Stomach (tissue), 4 donors: Measurements from ENCODE around the gene SLC25A33.

Source experiments
- POLR2A ChIP-seq, 4 donors: fragments of 450-650 bp; IDR thresholded peaks; one replicate each; pipeline ENCODE4 v1.6.1; 2016; ENCODE audit warnings: antibody characterized with exemption in 4 of 4, control low read depth in 2 of 4, mild to moderate bottlenecking in 1 of 4, moderate library complexity in 1 of 4
- TF ChIP-seq, protein P1 (sequence below), 7 experiments: fragments of 450-650 bp in 4 of 7; fragments of 200-600 bp in 3 of 7; sonication (generic) in 3 of 7; IDR thresholded peaks; one replicate each; pipeline ENCODE4 v1.5.1; 2016 to 2019; ENCODE audit warnings: antibody characterized with exemption in 7 of 7, control low read depth in 2 of 7, mild to moderate bottlenecking in 1 of 7

DNA sequence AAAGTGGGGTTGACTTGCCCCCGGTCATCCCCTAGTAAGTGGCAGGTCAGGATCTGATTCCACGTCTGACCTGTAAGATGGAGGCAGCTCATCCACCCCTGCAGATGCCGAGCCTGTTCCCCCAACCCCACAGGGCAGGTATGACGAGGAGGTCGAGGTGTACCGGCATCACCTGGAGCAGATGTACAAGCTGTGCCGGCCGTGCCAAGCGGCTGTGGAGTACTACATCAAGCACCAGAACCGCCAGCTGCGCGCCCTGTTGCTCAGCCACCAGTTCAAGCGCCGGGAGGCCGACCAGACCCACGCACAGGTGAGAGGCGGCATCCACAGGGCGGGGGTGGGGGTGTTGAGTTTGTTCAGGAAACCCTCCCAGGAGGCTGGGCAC lies 59.0 kb downstream of the SLC25A33 start:
- TF ChIP-seq POLR2A (IDR thresholded peaks at IDR 0.05), result no peak
- TF ChIP-seq, protein P1, sequence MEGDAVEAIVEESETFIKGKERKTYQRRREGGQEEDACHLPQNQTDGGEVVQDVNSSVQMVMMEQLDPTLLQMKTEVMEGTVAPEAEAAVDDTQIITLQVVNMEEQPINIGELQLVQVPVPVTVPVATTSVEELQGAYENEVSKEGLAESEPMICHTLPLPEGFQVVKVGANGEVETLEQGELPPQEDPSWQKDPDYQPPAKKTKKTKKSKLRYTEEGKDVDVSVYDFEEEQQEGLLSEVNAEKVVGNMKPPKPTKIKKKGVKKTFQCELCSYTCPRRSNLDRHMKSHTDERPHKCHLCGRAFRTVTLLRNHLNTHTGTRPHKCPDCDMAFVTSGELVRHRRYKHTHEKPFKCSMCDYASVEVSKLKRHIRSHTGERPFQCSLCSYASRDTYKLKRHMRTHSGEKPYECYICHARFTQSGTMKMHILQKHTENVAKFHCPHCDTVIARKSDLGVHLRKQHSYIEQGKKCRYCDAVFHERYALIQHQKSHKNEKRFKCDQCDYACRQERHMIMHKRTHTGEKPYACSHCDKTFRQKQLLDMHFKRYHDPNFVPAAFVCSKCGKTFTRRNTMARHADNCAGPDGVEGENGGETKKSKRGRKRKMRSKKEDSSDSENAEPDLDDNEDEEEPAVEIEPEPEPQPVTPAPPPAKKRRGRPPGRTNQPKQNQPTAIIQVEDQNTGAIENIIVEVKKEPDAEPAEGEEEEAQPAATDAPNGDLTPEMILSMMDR (IDR thresholded peaks at IDR 0.05), result no peak
